ENCODE data around the gene SULT1E1.

- TF ChIP-seq CTCF (IDR thresholded peaks at IDR 0.05; ENCODE audit: insufficient read depth, low read depth, low read length), result no peak
- no peak for TF ChIP-seq EZH2 (IDR thresholded peaks at IDR 0.05; ENCODE audit: insufficient read depth, low read length)
Measured at GRCh38 chr4:69816236-69816635, 43.7 kb downstream of the SULT1E1 start.
